K562 (cell line): ENCODE data around the gene NPB. TPM values are rescaled to one million over a fixed set of nuclear protein-coding genes. Genes with fewer than 3 reads are reported as not detected.
A peak's percentile ranks its signal among the peaks of the same experiment; 100 is the strongest.

Experiments
- CBX2 ChIP-seq: fragments of 200-600 bp; sonication (generic); IDR thresholded peaks from one replicate; pipeline ENCODE4 v1.6.1; 2012; ENCODE audit warnings: mild to moderate bottlenecking, low read length, inconsistent platforms; ENCODE audit not compliant: insufficient read depth, poor library complexity, severe bottlenecking
- FOXK2 ChIP-seq, 2 experiments: fragments of 450-650 bp; IDR thresholded peaks in 1 of 2; conservative IDR thresholded peaks in 1 of 2; 2 replicates each; pipeline ENCODE4 v1.6.1; 2016; ENCODE audit warnings: low read depth in 2 of 2, mild to moderate bottlenecking in 1 of 2
- FOXP4 ChIP-seq: sonication (generic); formaldehyde crosslinking; IDR thresholded peaks from 2 replicates; pipeline ENCODE4 v1.8.0; 2022; ENCODE audit warnings: mild to moderate bottlenecking, missing genetic modification reagents, borderline replicate concordance
- HDAC6 ChIP-seq: IDR thresholded peaks from 2 replicates; pipeline ENCODE4 v1.6.1; 2012; ENCODE audit warnings: low read depth, mild to moderate bottlenecking, control low read depth, inconsistent platforms, low read length, moderate library complexity
- MAX ChIP-seq: sonication (generic); formaldehyde crosslinking; IDR thresholded peaks from 2 replicates; pipeline ENCODE4 v1.9.0; 2022; ENCODE audit warnings: mild to moderate bottlenecking, missing genetic modification reagents
- MCM2 ChIP-seq: fragments of 450-650 bp; IDR thresholded peaks from 2 replicates; pipeline ENCODE4 v1.6.1; 2017; ENCODE audit warnings: low read depth, mild to moderate bottlenecking
- MTA1 ChIP-seq: fragments of 450-650 bp; IDR thresholded peaks from 2 replicates; pipeline ENCODE4 v1.6.1; 2017; ENCODE audit warnings: borderline replicate concordance
- MTA2 ChIP-seq: fragments of 450-650 bp; IDR thresholded peaks from 2 replicates; pipeline ENCODE4 v1.6.1; 2016; ENCODE audit warnings: low read depth
- NEUROD1 ChIP-seq: fragments of 150-350 bp; IDR thresholded peaks from 2 replicates; pipeline ENCODE4 v1.6.1; 2014; ENCODE audit warnings: borderline replicate concordance, low read length, low read depth; ENCODE audit not compliant: partially characterized antibody
- NFXL1 ChIP-seq: fragments of 450-650 bp; formaldehyde crosslinking; IDR thresholded peaks from 2 replicates; pipeline ENCODE4 v1.4.0; 2021; ENCODE audit warnings: mild to moderate bottlenecking
- NR3C1 ChIP-seq: sonication (generic); formaldehyde crosslinking; IDR thresholded peaks from 2 replicates; pipeline ENCODE4 v1.8.1; 2022; ENCODE audit warnings: missing genetic modification reagents
- PURB ChIP-seq: sonication (generic); formaldehyde crosslinking; IDR thresholded peaks from 2 replicates; pipeline ENCODE4 v1.9.0; 2021; ENCODE audit warnings: low read depth, mild to moderate bottlenecking, missing genetic modification reagents
- RBFOX2 ChIP-seq: fragments of 200-400 bp; formaldehyde crosslinking; IDR thresholded peaks from 2 replicates; pipeline ENCODE4 v1.6.1; 2017; ENCODE audit warnings: low read depth, mild to moderate bottlenecking, low read length, moderate library complexity
- SIRT6 ChIP-seq: IDR thresholded peaks from one replicate; pipeline ENCODE4 v1.6.1; 2012; ENCODE audit warnings: low read depth, mild to moderate bottlenecking, control low read depth, inconsistent platforms, low read length, moderate library complexity
- SMAD4 ChIP-seq: fragments of 250-450 bp; sonication (Bioruptor Pico); conservative IDR thresholded peaks from 2 replicates; pipeline ENCODE4 v1.8.0; 2021; ENCODE audit warnings: inconsistent platforms, mild to moderate bottlenecking, moderate library complexity
- SMARCB1 ChIP-seq: IDR thresholded peaks from 2 replicates; pipeline ENCODE4 v1.6.1; 2011; ENCODE audit warnings: improper control_type of control experiment, low read depth; ENCODE audit not compliant: insufficient read length
- SREBF1 ChIP-seq: fragments of 150-350 bp; IDR thresholded peaks from 2 replicates; pipeline ENCODE4 v1.6.1; 2014; ENCODE audit warnings: antibody characterized with exemption, low read depth, low read length, borderline replicate concordance
- TARDBP ChIP-seq: fragments of 450-650 bp; IDR thresholded peaks from 2 replicates; pipeline ENCODE4 v1.6.1; 2016
- TEAD2 ChIP-seq: fragments of 450-650 bp; IDR thresholded peaks from 2 replicates; pipeline ENCODE4 v1.6.1; 2016; ENCODE audit warnings: missing genetic modification characterization, control low read depth, missing compliant biosample characterization
- TEAD4 ChIP-seq, 2 experiments: sonication (generic) in 1 of 2; formaldehyde crosslinking in 1 of 2; IDR thresholded peaks; 2 replicates each; pipeline versions ENCODE4 v1.6.1 to v1.8.0; 2012 to 2022; ENCODE audit warnings: borderline replicate concordance in 1 of 2, inconsistent platforms in 1 of 2, low read length in 1 of 2, mild to moderate bottlenecking in 1 of 2, missing genetic modification reagents in 1 of 2
- YY1 ChIP-seq, 3 experiments: IDR thresholded peaks; 2 replicates each; pipeline ENCODE4 v1.6.1; 2011; ENCODE audit warnings: low read length in 2 of 3, mild to moderate bottlenecking in 2 of 3, moderate library complexity in 2 of 3, borderline replicate concordance in 1 of 3, control low read depth in 1 of 3, low read depth in 1 of 3; ENCODE audit not compliant: insufficient read depth in 3 of 3, insufficient replicate concordance in 2 of 3, control insufficient read depth in 1 of 3, insufficient read length in 1 of 3; ENCODE audit errors: extremely low read depth in 1 of 3
- ZKSCAN1 ChIP-seq: fragments of 150-350 bp; IDR thresholded peaks from 2 replicates; pipeline ENCODE4 v1.6.1; 2016; ENCODE audit warnings: low read depth, low read length
- ZNF444 ChIP-seq: fragments of 250-450 bp; sonication (Bioruptor Pico); IDR thresholded peaks from 2 replicates; pipeline ENCODE4 v1.4.0; 2020; ENCODE audit warnings: mild to moderate bottlenecking, moderate library complexity
- polyA plus RNA-seq, 8 experiments: library from polyadenylated mRNA; depleted of rRNA in 4 of 8; stranded (reverse) in 5 of 8; unstranded in 3 of 8; fragments of >200 nt; fragmentation: Nextera tagmentation in 2 of 8; fragmentation: Illumina TruSeq in 1 of 8; extraction: Ambion mirVana in 2 of 8; extraction: Trizol in 1 of 8; gene quantifications; 2 replicates each; pipeline versions ENCODE4 v1.2.1 to v1.2.3, GENCODE V29; 2011 to 2014; ENCODE audit warnings: inconsistent platforms in 1 of 8, missing spikeins in 1 of 8
- total RNA-seq, 7 experiments: library from RNA; depleted of rRNA in 6 of 7; stranded (reverse); fragments of >200 nt in 6 of 7; fragmentation: Illumina TruSeq in 2 of 7; extraction: Trizol in 2 of 7; gene quantifications; 2 replicates each; pipeline versions ENCODE4 v1.2.1 to v1.2.3, GENCODE V29; 2011 to 2021; ENCODE audit warnings: low replicate concordance in 1 of 7

The NPB gene
- total and polyA plus RNA-seq, 9 of the 15 experiments (the other 6 are each of a cell fraction or from before 2014, with no cell fraction given) = 0.03 to 0.61 (median 0.14) TPM; not detected in 2

GRCh38 chr17:81867991-81868673 is 33.9 kb upstream of the NPB start (continued):
- TF ChIP-seq MTA2 (no peak), SIRT6 (peak; percentile 75), SREBF1 (no peak), FOXK2 (conservative IDR thresholded peaks at IDR 0.05 in 1 of 2, IDR thresholded peaks at IDR 0.05 in 1 of 2; ENCODE audit: low read depth in 2 of 2) (no peak), CBX2 (no peak), MAX (CRISPR knock-in tag) (peak; percentile 83), SMAD4 (peak; percentile 36), RBFOX2 (peak; percentile 74), NR3C1 (CRISPR knock-in tag) (0 out of 2 replicates have a peak, but pooled peaks have one; percentile 10), HDAC6 (no peak), TEAD4 (IDR thresholded peaks at IDR 0.05; ENCODE audit: low read length) (0 out of 2 replicates have a peak, but pooled peaks have one; percentile 39), TEAD4 (CRISPR knock-in tag; IDR thresholded peaks at IDR 0.05; ENCODE audit: borderline replicate concordance) (no peak), FOXP4 (CRISPR knock-in tag) (no peak), SMARCB1 (no peak), MTA1 (no peak), ZNF444 (CRISPR knock-in tag) (no peak), TEAD2 (no peak), YY1 (IDR thresholded peaks at IDR 0.05; ENCODE audit: borderline replicate concordance in 1 of 3, control insufficient read depth in 1 of 3, extremely low read depth in 1 of 3, insufficient read depth in 3 of 3, insufficient read length in 1 of 3, insufficient replicate concordance in 2 of 3, low read depth in 1 of 3, low read length in 2 of 3) (peak in 1 of 3 experiments; percentile 79), NFXL1 (CRISPR knock-in tag) (no peak), NEUROD1 (no peak), MCM2 (no peak), ZKSCAN1 (no peak), PURB (CRISPR knock-in tag) (no peak), TARDBP (no peak)
